Measurements from ENCODE around the gene KRTAP4-11. TPM values are rescaled to one million over a fixed set of nuclear protein-coding genes. Genes with fewer than 3 reads are reported as not detected.
"Not testable (repeated sequence)": the region's sequence is repeated elsewhere in the genome, so short reads cannot be mapped to it uniquely, and the experiment has no call there.

KRTAP4-11 gene
- total RNA-seq, 1 donor from 2014 or later: not detected

DNA sequence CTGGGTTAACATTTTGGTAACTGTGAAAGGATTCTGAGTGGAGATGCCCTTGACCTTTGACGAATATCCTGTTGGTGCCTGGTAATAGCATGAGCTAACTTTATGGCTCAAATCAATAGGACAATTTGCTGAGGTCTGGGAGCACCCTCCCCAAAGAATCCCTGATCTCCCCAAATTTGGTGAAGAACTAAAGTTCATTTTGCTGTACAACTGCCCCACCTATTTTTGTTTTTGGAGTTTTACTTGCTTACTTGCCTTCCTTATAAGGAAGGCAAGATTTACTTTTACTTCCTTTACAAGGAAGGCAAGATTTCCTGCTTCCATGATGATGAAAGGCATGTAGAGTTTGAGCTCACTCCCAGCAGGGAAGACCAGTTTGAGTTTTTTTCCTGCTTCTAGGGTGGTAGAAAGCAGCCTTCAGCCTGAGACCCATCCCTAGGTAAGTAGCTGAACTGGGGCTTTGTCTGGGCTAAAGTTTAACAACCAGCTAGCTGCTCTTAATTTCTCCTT, 10.2 kb downstream of the KRTAP4-11 start:
- no peak for DNase-seq (ENCODE audit: extremely low spot score, unreplicated experiment)
- peaks cover 8% of the 10 kb centered on the region for H3K9me3 Mint-ChIP-seq (ENCODE audit: unreplicated experiment)
- no peak overlapping the region for H3K27ac Mint-ChIP-seq (ENCODE audit: unreplicated experiment)
- no peak overlapping the region for H3K4me3 Mint-ChIP-seq (ENCODE audit: unreplicated experiment)
- TF ChIP-seq, protein P1, sequence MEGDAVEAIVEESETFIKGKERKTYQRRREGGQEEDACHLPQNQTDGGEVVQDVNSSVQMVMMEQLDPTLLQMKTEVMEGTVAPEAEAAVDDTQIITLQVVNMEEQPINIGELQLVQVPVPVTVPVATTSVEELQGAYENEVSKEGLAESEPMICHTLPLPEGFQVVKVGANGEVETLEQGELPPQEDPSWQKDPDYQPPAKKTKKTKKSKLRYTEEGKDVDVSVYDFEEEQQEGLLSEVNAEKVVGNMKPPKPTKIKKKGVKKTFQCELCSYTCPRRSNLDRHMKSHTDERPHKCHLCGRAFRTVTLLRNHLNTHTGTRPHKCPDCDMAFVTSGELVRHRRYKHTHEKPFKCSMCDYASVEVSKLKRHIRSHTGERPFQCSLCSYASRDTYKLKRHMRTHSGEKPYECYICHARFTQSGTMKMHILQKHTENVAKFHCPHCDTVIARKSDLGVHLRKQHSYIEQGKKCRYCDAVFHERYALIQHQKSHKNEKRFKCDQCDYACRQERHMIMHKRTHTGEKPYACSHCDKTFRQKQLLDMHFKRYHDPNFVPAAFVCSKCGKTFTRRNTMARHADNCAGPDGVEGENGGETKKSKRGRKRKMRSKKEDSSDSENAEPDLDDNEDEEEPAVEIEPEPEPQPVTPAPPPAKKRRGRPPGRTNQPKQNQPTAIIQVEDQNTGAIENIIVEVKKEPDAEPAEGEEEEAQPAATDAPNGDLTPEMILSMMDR (IDR thresholded peaks at IDR 0.05): no peak
- peaks cover 6% of the 10 kb centered on the region for H3K36me3 Mint-ChIP-seq (ENCODE audit: unreplicated experiment)
- H3K4me1 Mint-ChIP-seq (ENCODE audit: unreplicated experiment): peaks cover 29% of the 10 kb centered on the region
- H3K27me3 Mint-ChIP-seq (ENCODE audit: unreplicated experiment): no peaks in the 10 kb centered on the region

DNA sequence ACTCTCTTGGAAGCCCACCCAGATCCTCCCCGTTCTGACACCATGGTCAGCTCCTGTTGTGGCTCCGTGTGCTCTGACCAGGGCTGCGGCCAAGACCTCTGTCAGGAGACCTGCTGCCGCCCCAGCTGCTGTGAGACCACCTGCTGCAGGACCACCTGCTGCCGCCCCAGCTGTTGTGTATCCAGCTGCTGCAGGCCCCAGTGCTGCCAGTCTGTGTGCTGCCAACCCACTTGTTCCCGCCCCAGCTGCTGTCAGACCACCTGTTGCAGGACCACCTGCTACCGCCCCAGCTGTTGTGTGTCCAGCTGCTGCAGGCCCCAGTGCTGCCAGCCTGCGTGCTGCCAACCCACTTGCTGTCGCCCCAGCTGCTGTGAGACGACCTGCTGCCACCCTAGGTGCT, 12.8 kb downstream of the KRTAP4-11 start, which contains the start of gene KRTAP4-9:
Gene KRTAP4-9 (plus strand): TSS at position 43 of the 400 bp plus-strand sequence. CDS start 0 bp downstream, at position 43.
- H3K27ac Mint-ChIP-seq (ENCODE audit: unreplicated experiment): peak within 1 kb of the TSS; percentile 27
- peaks cover 30% of the 10 kb centered on the region for H3K4me1 Mint-ChIP-seq (ENCODE audit: unreplicated experiment)
- not testable (repeated sequence) for DNase-seq (ENCODE audit: extremely low spot score, unreplicated experiment); H3K36me3 Mint-ChIP-seq (ENCODE audit: unreplicated experiment); H3K4me3 Mint-ChIP-seq (ENCODE audit: unreplicated experiment); H3K27me3 Mint-ChIP-seq (ENCODE audit: unreplicated experiment); H3K9me3 Mint-ChIP-seq (ENCODE audit: unreplicated experiment)

DNA sequence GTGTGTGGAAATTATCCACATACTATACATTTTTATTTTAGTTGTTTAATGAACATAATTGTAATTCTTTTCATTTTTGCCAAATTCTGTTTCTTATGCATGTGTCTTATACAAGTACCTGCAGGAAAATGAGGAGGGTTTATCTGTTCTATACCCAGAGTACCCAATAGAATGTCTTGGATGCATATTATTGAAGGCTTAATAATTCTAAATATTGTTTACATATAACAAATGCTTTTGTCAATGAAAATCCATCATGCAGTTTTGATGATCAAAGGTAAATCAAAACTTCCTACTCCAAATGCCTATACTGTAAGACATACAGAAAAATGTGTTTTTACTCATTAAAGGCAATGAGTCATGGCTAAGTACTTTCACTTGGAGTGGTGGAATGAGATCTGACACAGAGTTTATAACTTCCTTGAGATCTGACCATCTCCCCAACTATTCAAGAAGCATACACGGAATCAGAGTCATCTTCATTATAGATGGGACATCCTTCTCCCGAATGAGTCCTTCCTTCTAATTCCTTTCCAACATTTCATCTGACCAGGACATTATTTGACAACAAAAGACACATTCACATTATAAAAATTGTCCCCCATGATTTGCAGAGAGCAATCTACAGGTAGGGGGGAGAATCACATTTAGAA, 13.7 kb downstream of the KRTAP4-11 start:
- not testable (repeated sequence) for H3K9me3 Mint-ChIP-seq (ENCODE audit: unreplicated experiment); H3K4me3 Mint-ChIP-seq (ENCODE audit: unreplicated experiment); H3K27me3 Mint-ChIP-seq (ENCODE audit: unreplicated experiment); H3K36me3 Mint-ChIP-seq (ENCODE audit: unreplicated experiment); DNase-seq (ENCODE audit: extremely low spot score, unreplicated experiment)
- H3K4me1 Mint-ChIP-seq (ENCODE audit: unreplicated experiment): peaks cover 38% of the 10 kb centered on the region
- H3K27ac Mint-ChIP-seq (ENCODE audit: unreplicated experiment): peak overlapping the region; percentile 27

DNA sequence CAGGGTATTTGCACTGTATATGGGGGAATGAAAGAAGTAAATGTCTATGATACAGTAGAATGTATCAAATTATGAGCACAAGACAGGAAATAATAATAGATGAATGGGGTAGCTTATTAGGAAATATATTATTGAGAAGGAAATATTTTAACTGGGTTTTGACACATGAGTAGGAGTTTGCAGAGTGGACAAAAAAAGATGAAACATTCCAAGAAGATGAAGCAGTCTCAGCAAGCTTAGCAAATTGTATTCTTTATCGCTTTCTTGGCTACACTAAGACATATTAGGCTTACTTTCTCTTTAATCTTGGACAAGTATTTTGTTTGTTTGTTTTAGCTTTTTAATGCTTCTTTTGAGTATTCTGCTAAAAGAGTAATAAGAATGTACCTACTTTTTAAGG, 14.3 kb downstream of the KRTAP4-11 start:
- H3K4me1 Mint-ChIP-seq (ENCODE audit: unreplicated experiment): peaks cover 40% of the 10 kb centered on the region
- H3K9me3 Mint-ChIP-seq (ENCODE audit: unreplicated experiment): no peaks in the 10 kb centered on the region
- H3K27ac Mint-ChIP-seq (ENCODE audit: unreplicated experiment): no peak overlapping the region
- H3K4me3 Mint-ChIP-seq (ENCODE audit: unreplicated experiment): no peak overlapping the region
- no peaks in the 10 kb centered on the region for H3K27me3 Mint-ChIP-seq (ENCODE audit: unreplicated experiment)
- DNase-seq (ENCODE audit: extremely low spot score, unreplicated experiment): no peak
- TF ChIP-seq, protein P1 (IDR thresholded peaks at IDR 0.05): no peak
- H3K36me3 Mint-ChIP-seq (ENCODE audit: unreplicated experiment): no peaks in the 10 kb centered on the region

DNA sequence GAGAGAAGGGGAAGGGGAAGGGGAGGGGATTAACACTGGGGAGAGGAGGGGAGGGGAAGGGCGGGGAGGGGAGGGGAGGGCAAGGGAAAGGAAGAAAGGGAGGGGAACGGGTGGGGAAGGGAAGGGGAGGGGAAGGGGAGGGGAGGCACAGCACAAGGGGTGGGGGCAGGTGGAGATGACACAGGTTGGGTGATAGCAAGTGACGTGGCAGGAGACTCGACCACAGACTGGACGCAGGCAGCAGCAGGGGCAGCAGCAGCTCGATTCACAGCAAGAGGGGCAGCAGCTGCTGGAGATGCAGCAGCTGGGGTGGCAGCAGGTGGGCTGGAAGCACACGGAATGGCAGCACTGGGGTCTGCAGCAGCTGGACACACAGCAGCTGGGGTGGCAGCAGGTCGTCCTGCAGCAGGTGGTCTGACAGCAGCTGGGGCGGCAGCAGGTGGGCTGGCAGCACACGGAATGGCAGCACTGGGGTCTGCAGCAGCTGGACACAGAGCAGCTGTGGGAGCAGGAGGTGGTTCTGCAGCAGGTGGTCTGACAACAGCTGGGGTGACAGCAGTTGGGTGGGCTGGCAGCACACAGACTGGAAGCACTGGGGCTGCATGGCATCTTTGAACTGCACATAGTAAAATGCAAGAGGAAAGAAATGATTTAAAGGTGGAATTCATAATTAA, 16.4 kb downstream of the KRTAP4-11 start, which contains the start of gene KRTAP4-16:
Gene KRTAP4-16 (minus strand): TSS at position 624 of the 674 bp plus-strand sequence. CDS start 0 bp downstream, at position 624.
- H3K4me1 Mint-ChIP-seq (ENCODE audit: unreplicated experiment): peaks cover 57% of the 10 kb centered on the region
- H3K27me3 Mint-ChIP-seq (ENCODE audit: unreplicated experiment): no peaks in the 10 kb centered on the region
- no peak for DNase-seq (ENCODE audit: extremely low spot score, unreplicated experiment)
- H3K9me3 Mint-ChIP-seq (ENCODE audit: unreplicated experiment): no peaks in the 10 kb centered on the region
- no peaks in the 10 kb centered on the region for H3K36me3 Mint-ChIP-seq (ENCODE audit: unreplicated experiment)
- no peak within 1 kb of the TSS for H3K4me3 Mint-ChIP-seq (ENCODE audit: unreplicated experiment)
- H3K27ac Mint-ChIP-seq (ENCODE audit: unreplicated experiment): no peak within 1 kb of the TSS
- TF ChIP-seq, protein P1 (IDR thresholded peaks at IDR 0.05): no peak

DNA sequence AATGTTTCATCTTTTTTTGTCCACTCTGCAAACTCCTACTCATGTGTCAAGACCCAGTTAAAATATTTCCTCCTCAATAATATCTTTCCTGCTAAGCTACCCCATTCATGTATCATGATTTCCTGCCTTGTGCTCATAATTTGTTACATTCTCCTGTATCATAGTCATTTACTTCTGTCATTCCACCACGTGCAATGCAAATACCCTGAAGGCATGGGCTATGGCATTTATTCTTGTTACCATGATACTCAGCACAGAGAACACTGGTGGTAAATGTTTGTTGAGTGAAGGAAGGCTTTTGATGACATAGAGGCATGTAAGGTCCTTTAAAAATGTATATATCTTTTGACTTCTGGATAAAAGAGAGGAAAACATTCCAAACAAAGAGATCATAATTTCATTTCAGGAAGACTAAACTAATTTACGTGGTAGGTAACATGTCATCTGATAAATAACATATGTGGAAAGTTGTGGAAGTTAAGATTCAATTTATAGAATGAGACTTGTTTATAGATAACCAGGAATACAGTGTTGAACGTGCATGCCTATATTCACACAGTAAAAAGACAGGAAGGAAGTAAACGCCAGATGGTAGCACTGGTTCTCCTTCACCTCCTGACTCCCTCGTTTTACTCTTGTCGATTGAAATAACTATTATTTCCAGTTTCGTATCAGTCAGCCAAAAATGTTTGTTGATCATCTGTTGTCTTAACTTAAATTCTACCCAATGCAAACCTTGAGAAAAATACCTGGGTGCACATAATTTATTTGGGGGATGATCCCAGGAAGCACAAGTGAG, 18.3 kb downstream of the KRTAP4-11 start:
- not testable (repeated sequence) for H3K4me3 Mint-ChIP-seq (ENCODE audit: unreplicated experiment); H3K27me3 Mint-ChIP-seq (ENCODE audit: unreplicated experiment); DNase-seq (ENCODE audit: extremely low spot score, unreplicated experiment); H3K9me3 Mint-ChIP-seq (ENCODE audit: unreplicated experiment); H3K36me3 Mint-ChIP-seq (ENCODE audit: unreplicated experiment)
- H3K4me1 Mint-ChIP-seq (ENCODE audit: unreplicated experiment): peaks cover 53% of the 10 kb centered on the region
- peak overlapping the region; percentile 79 for H3K27ac Mint-ChIP-seq (ENCODE audit: unreplicated experiment)

Data from osteocyte (in vitro differentiated cells).